HT-29 (cell line): Measurements from ENCODE around the gene PKD2L2. TPM values are rescaled to one million over a fixed set of nuclear protein-coding genes. Genes with fewer than 3 reads are reported as not detected.
"Not testable (repeated sequence)": the region's sequence is repeated elsewhere in the genome, so short reads cannot be mapped to it uniquely, and the experiment has no call there.

Source experiments
- DNase-seq: peaks from one replicate; pipeline ENCODE4 v3.0.0-alpha.2; 2015; ENCODE audit warnings: low spot score
- total RNA-seq: library from RNA; depleted of rRNA; stranded (reverse); fragments of >200 nt; shearing (Covaris generic); gene quantifications from 2 replicates; pipeline ENCODE4 v1.2.3, GENCODE V29; 2014; rRNA removed

Gene PKD2L2
- total RNA-seq, result not detected in 2 replicates

DNA sequence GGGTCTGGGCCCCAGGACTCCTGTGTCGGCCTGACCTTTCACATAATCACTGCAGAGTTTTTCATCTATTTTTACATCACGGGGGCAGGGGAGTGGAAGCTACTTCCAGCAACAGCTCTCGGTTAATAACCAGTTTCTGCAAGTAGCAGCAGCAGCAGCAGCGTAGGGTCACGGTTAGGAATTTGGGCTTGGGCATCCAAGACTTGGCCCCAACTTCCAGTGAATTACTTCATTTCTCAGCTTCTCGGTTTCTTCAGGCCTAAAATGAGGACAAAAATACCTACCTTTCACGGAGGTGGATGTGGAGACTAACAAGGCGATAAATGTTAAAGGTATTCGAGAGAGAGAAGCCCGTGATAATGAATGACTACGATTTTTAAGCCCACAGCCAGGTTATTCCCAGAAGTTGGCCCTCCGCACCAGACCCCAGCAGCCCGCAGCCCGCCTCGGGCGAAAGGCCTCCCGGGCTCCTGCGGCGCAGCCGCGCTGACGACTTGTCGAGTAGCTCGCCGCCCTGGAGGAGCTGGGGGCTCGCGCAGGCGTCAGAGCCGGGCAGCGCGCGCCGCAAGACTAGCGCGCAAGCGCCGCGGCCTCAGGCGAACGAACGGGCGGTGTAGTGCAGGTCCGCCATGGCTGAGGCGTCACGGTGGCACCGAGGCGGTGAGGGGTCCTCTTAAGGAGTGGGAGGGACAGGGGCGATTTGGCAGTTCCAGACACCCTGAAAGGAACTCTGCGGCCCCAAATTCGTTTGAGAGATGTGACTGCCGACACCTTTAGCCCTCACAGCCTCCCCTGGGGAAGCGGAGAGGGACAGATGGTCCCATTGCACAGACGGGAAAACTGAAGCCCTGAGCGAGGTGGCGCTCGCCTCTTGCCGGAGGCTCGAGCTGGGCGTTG lies at the start of gene PKD2L2:
PKD2L2 (plus strand) TSS at position 595 of the 897 bp plus-strand sequence; CDS start at position 630, 35 bp downstream.
- DNase-seq, result no peak

GRCh38 chr5:137842296-137842695 lies 47.0 kb upstream of the PKD2L2 start:
- DNase-seq, result no peak

DNA sequence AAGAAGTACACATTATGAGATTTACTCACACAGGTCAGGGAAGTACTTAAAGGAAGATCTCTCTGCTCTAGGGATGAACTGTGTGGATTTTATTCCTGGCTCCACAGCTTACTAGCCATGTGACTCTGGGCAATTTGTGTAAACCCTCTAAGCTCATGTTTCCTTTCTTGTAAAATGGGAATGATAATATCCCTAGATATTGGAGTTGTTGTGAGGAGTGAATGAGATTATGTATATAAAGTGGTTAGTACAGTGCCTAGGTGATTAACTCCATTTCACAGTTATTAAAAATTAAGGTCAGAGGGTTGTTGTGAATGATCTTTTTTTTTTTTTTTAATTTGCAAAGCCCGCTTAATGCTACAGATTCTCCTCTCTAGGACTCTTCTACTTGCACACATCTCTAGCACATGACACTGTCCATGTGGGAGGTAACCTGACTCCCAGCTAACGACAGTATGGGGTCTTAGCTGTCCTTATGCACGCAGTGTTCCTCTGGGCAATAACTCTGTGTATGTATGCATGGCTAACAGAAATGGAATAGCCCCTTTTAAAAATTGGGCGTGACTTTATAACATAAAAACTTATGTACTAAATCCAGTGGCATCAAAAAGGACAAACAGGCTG lies 45.5 kb upstream of the PKD2L2 start:
- no peak for DNase-seq

- DNase-seq, result no peak
Measured at GRCh38 chr5:137845472-137845871, 43.8 kb upstream of the PKD2L2 start.

DNA sequence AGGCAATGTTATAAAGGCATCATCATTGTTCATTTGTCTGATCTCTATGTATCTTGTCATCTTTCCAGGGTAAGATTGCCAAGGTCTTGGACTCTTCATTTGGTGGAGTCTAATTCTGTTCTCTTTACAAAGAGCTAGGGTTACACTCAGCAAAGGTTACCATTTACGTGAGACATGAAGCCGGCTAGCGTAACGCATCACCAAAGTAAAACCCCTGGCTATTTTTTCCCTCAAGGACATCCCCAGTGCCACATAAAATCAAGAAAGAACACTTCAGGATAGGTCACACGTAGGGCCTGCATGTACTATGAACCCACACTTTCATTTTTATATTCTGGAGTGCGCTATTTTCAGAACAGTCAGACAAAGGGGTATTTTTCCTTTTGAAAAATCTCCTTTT lies 41.6 kb upstream of the PKD2L2 start:
- no peak for DNase-seq

- not testable (repeated sequence) for DNase-seq
Measured at GRCh38 chr5:137853165-137853564, 36.1 kb upstream of the PKD2L2 start.

DNA sequence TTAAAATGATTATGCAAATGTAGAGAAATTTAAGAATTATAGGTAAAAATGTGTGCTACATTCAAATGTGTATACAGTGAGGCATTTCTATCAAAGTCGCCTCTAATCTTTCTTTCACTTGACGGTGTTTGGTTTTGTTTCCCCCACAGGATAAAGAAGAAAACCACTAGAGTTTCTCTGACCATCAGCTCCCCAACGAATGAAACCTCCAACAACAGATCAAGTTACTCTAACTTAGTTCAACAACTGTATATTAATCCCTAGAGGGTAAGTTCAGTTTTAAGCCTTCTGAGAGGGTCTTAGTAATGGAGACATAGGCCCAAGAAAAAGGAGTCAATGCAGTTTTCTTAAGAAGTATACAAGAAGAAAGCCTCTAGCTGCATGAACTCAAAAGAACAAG lies 33.1 kb upstream of the PKD2L2 start:
- DNase-seq, result no peak

GRCh38 chr5:137856916-137857862 lies 32.1 kb upstream of the PKD2L2 start:
- no peak for DNase-seq

DNA sequence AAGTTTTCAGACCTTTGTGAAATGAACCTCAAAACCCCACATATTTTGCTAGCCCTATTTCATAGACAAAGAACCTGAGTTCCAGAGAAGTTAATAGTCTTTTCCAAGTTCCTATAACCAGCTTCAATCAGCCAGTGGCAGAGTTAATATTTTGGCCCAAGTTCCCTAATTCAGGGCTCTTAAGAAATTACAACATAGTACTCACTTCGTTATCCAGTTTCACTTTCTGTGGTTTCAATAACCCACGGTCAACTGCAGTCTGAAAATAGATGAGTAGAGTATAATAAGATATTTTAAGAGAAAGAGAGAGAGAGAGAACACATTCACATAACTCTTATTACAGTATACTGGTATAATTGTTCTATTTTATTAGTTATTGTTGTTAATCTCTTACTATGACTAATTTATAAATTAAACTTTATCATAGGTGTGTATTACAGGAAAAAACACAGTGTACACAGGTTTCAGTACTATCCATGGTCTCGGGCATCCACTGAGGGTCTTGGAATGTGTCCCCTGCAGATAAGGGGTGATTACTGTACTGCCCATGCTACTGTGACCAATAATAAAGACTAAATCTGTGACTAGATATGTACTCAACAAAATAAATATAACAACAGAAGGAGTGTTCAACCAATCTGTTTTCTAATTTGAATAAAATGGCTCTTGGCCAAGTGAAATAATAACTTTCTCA lies 30.9 kb upstream of the PKD2L2 start:
- DNase-seq, result no peak

GRCh38 chr5:137858954-137859353 lies 30.3 kb upstream of the PKD2L2 start:
- no peak for DNase-seq

GRCh38 chr5:137862251-137862650 lies 27.0 kb upstream of the PKD2L2 start:
- no peak for DNase-seq

GRCh38 chr5:137863653-137864052 lies 25.6 kb upstream of the PKD2L2 start:
- DNase-seq, result not testable (repeated sequence)

- no peak for DNase-seq
Measured at GRCh38 chr5:137866541-137867388, 22.5 kb upstream of the PKD2L2 start.

GRCh38 chr5:137867664-137868063 lies 21.6 kb upstream of the PKD2L2 start, which contains the start of gene MYOT:
Gene MYOT, plus strand, starts transcription at chr5:137867860. Its CDS starts 2,792 bp downstream, at chr5:137870652.
- DNase-seq, result no peak

DNA sequence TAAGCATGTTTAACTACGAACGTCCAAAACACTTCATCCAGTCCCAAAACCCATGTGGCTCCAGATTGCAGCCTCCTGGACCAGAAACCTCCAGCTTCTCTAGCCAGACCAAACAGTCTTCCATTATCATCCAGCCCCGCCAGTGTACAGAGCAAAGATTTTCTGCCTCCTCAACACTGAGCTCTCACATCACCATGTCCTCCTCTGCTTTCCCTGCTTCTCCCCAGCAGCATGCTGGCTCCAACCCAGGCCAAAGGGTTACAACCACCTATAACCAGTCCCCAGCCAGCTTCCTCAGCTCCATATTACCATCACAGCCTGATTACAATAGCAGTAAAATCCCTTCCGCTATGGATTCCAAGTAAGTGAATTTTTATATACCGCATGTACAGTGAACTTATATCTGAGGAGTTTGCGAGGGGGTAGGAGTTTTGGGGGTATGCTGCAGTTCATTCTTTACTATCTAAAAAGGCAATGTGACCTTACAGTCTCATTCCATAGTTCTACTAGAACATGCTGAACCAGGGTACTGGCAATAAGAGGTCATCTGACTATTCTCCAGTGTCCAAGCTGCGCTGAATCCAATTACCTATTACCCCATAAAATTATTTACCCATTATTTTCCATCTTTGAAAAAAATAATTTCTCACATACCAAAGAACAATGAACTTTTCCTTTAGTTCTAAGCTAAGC lies 18.5 kb upstream of the PKD2L2 start:
- DNase-seq, result no peak

DNA sequence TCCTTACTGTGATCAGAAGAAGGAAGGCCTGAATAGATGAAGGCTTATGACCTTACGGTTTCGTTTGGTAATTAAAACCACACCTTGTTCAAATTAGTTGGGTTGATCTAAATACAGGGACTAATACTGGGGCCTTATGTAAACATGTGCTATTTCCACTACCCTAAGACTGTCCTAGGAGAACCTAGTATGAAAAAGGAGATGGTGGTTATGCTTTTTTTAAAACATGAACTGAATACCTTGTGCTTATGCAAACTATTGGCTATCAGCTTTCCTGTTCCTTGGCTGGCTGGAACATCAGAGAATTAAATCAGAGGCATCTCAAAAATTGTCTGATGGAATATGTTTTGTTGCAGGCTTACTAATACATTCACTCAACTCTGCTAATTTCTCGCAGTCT lies 17.7 kb upstream of the PKD2L2 start:
- DNase-seq, result no peak

DNA sequence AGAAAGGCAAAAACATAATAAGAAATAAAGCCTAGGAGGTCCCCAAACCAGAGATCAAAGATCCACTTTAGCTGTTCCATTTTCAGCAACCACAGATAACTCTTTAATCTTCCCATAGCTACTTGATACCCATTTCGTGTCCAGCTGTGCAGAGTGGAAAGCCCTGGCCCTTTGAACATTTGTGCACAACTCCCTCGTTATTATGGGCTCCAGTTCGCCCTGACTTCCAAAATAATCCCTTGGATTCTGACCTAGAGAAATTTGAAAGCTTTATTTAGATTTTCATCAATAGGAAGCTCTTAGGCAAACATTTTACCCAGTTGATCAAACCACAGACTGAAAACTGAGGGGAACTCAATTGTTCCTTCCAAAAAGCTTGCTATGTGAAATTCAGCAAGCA lies 16.8 kb upstream of the PKD2L2 start:
- DNase-seq, result no peak

- no peak for DNase-seq
Measured at GRCh38 chr5:137876101-137876500, 13.2 kb upstream of the PKD2L2 start.

GRCh38 chr5:137880313-137880712 lies 8.9 kb upstream of the PKD2L2 start:
- DNase-seq, result no peak
